Rectal smooth muscle tissue (tissue), 1 donor: ENCODE measurements around the gene CLTA.
"Not testable (repeated sequence)": the region's sequence is repeated elsewhere in the genome, so short reads cannot be mapped to it uniquely, and the experiment has no call there.

Source experiments
- H3K27ac ChIP-seq: one replicate; pipeline ENCODE4 v1.7.0; 2013; ENCODE audit warnings: low read depth, low read length, inconsistent platforms
- H3K27me3 ChIP-seq: one replicate; pipeline ENCODE4 v1.7.0; 2013; ENCODE audit warnings: low read length; ENCODE audit not compliant: control insufficient read depth, insufficient read depth
- H3K36me3 ChIP-seq: one replicate; pipeline ENCODE4 v1.7.0; 2013; ENCODE audit warnings: low read length; ENCODE audit not compliant: control insufficient read depth, insufficient read depth
- H3K4me1 ChIP-seq: one replicate; pipeline ENCODE4 v1.7.0; 2013; ENCODE audit warnings: low read length; ENCODE audit not compliant: control insufficient read depth, insufficient read depth
- H3K4me3 ChIP-seq: one replicate; pipeline ENCODE4 v1.7.0; 2013; ENCODE audit warnings: low read length
- H3K9ac ChIP-seq: one replicate; pipeline ENCODE4 v1.7.0; 2013; ENCODE audit warnings: low read length

The CLTA gene

DNA sequence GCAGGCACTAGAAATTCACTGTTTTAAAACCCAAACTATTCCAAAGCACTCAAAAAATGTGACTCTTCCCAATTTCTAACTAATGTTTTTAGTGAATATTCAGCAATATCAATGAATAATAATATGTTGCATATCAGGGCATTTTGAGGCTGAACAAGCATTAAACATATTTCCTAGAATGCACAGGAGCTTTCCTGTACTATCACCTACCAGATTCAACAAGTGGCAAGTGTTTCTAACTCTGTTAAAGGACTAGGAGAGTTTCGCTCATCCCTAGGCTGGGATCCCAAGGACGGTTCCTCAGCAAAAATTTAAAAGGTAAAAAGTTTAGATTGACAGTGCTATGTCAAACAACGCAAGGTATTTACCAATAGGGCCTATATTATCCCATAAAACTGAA is 46.5 kb downstream of the CLTA start:
- Histone ChIP-seq H3K27ac (no peak overlapping the region), H3K36me3 (no peaks in the 10 kb centered on the region), H3K4me3 (no peak overlapping the region), H3K4me1 (no peaks in the 10 kb centered on the region), H3K9ac (no peak overlapping the region), H3K27me3 (no peaks in the 10 kb centered on the region)

DNA sequence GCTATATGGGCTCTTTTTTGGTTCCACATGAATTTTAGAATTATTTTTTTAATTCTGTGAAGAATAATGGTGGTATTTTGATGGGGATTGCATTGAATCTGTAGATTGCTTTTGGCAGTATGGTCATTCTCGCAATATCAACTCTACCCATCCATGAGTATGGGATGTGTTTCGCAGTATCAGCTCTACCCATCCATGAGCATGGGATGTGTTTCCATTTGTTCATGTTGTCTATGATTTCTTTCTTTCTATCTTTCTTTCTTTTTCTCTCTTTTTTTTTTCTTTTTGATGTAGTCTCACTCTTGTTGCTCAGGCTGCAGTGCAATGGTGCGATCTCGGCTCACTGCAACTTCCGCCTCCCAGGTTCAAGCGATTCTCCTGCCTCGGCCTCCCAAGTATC is 48.5 kb downstream of the CLTA start:
- not testable (repeated sequence) for H3K36me3 ChIP-seq, H3K27me3 ChIP-seq, H3K4me1 ChIP-seq, H3K9ac ChIP-seq, H3K4me3 ChIP-seq, H3K27ac ChIP-seq

DNA sequence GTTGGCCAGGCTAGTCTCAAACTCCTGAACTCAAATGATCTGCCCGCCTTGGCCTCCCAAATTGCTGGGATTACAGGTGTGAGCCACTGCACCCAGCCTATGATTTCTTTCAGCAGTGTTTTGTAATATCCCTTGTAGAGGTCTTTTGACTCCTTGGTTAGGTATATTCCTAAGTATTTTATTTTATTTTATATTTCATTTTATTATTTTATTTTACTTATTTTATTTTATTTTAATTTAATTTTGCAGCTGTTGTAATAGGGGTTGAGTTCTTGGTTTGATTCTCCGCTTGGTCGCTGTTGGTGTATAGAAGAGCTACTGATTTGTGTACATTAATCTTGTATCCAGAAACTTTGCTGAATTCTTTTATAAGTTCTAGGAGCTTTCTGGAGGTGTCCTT is 49.0 kb downstream of the CLTA start:
- not testable (repeated sequence) for H3K4me3 ChIP-seq, H3K27ac ChIP-seq, H3K27me3 ChIP-seq, H3K9ac ChIP-seq, H3K36me3 ChIP-seq, H3K4me1 ChIP-seq

DNA sequence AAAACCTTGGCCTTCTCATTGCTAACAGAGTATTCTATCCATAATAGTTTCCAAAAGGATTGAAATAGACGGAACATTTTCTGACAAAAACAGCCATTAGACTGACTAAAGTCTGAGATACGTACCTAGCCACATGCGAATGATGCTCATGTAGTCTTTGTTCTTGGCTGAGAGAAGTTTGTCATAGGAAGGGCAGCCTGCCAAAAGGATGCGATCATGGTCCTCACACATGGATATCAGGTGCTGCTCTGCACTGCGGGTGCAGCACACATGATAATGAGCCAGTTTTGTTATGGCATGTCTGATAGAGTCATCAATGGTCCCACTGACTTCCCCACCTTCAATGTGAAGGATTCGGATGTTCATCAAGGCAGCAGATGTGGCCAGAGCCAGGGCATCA is 55.2 kb downstream of the CLTA start:
- Histone ChIP-seq H3K4me3 (no peak overlapping the region), H3K36me3 (peaks cover 3% of the 10 kb centered on the region), H3K27ac (no peak overlapping the region), H3K4me1 (no peaks in the 10 kb centered on the region), H3K9ac (no peak overlapping the region), H3K27me3 (no peaks in the 10 kb centered on the region)

DNA sequence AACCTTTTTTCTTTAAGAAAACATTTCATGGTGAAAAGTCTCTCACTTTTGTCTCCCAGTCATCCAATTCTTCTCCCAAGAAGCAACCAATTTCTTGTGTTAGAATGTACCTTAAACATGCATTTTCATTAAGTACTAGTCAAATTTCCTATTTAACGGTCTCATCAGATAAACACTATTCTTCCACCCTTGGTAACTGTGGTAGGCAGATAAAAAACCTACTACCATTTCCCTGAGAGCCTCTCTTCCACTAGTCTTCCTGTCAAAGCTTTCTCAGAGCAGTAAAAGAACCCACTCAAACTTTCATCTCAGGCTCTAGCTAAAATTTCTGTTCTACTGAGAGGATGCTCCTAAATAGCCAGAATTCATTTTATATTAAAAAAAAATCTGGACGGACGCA is 56.6 kb downstream of the CLTA start:
- Histone ChIP-seq H3K27me3 (no peaks in the 10 kb centered on the region), H3K4me1 (no peaks in the 10 kb centered on the region), H3K36me3 (peaks cover 3% of the 10 kb centered on the region), H3K9ac (no peak overlapping the region), H3K27ac (no peak overlapping the region), H3K4me3 (no peak overlapping the region)

DNA sequence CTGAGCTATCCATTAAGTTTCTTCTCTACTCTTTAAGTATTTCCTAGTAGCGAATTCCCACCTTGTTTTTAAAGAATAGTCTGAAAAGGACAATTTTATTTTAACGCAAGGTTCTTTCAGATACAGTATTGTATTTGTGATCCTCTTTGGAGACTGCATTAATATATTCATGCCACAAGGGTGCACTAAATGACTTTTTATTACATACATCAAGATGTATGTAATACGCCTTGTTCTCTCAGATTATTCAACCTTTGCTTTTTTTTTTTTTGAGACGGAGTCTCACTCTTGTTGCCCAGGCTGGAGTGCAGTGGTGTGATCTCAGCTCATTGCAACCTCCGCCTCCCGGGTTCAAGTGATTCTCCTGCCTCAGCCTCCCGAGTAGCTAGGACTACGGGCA is 57.3 kb downstream of the CLTA start:
- not testable (repeated sequence) for H3K27me3 ChIP-seq, H3K4me1 ChIP-seq, H3K9ac ChIP-seq, H3K27ac ChIP-seq, H3K4me3 ChIP-seq, H3K36me3 ChIP-seq

DNA sequence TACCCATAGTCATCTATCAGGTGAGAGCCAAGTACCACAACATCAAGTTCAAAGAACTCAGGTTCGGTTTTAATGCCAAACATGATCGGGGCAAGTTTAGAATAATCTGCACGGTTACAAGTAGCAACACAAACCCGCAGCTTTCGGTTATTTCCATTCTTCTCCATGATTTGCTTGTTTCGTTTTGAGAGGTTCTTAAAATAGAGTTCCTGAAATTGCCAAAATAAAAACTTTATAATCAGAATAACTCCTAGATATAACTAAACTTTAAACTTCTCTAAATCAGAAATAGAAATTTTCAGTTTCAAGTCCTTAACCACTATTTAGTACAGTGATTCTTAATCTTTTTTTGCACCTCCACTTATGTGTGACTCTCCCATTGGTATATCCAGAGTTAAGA is 58.5 kb downstream of the CLTA start:
- Histone ChIP-seq H3K9ac (no peak overlapping the region), H3K36me3 (peaks cover 3% of the 10 kb centered on the region), H3K4me1 (no peaks in the 10 kb centered on the region), H3K27ac (no peak overlapping the region), H3K27me3 (no peaks in the 10 kb centered on the region), H3K4me3 (no peak overlapping the region)

DNA sequence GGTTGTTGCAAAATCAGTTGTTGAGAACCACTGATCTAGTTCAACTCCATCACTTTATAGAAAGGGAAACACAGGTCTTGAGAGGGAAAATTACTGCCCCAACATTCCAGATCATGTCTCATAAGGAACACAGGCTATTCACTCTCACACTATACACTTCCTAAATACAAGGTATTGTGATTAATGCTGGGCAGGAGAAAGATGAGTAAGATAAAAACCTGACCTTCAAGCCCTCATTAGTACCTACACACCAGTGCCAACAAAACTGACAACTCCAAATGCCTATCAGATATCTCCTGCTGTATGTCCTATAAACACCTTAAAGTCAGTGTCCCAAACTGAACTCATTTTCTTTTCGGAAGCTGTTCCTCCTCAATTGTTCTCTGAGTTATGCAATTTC is 59.4 kb downstream of the CLTA start:
- H3K4me3 ChIP-seq, result no peak overlapping the region
- H3K27ac ChIP-seq, result no peak overlapping the region
- H3K4me1 ChIP-seq, result no peaks in the 10 kb centered on the region
- no peak overlapping the region for H3K9ac ChIP-seq
- peaks cover 3% of the 10 kb centered on the region for H3K36me3 ChIP-seq
- H3K27me3 ChIP-seq, result no peaks in the 10 kb centered on the region

DNA sequence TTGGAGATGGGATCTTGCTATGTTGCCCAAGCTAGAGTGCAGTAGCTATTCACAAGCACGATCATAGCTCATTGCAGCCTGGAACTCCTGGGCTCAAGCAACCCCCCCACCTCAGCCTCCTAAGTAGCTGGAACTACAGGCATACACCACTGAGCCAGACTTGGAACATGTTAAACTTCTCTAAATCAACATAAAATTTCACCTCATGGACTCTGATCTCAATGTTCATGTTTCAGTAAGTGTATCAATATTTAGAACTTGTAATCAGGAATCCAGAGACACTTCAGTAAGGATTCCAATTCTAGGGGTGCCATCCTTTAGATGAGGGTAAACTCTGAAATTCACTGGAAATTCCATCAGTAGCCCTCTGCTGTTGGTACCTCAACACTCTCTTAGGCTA is 60.7 kb downstream of the CLTA start:
- Histone ChIP-seq H3K36me3 (no peaks in the 10 kb centered on the region), H3K27me3 (no peaks in the 10 kb centered on the region), H3K4me3 (no peak overlapping the region), H3K27ac (no peak overlapping the region), H3K9ac (no peak overlapping the region), H3K4me1 (no peaks in the 10 kb centered on the region)

DNA sequence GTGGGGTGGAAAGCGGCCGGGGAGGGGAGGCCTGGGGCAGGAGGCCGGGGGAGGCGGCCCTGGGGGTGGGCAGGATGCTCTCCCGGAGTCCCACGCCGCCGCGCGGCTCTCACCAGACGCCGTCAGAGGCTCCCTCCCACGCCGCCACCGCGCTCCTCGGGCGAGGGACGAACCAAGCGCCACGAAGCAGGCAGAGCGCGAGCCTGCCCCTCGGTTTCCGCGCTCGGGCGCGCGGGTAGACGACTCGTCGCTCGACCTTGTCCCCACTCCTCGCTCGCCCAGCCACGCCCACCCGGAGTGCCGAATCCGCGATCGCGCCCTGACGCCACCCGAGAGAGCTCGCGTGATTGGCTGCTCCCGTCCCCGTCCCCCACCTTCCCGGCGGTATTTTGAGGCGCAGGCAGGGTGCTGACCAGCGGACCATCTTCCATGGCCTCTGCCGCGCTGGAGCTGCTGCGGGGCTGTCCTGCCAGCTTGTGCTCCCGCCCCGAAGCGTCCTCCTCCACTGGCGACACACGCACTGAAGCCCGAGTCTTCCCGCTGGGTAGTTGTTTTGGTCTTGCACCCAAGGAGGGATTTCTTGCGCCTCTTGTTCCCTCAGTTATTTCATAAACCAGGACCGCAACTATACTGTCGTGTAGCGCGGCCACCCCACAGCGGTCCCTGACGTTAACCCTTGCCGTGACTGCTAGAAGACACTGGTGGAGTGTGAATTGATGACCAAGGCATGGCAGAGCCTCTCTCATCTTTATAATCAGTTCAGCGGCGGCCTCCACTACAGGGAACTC is 67.7 kb downstream of the CLTA start, which contains the start of gene GNE:
GNE (minus strand) TSS at position 241 of the 788 bp plus-strand sequence. CDS start 9,093 bp downstream, outside the sequence.
- peak within 1 kb of the TSS; percentile 58 for H3K9ac ChIP-seq

DNA sequence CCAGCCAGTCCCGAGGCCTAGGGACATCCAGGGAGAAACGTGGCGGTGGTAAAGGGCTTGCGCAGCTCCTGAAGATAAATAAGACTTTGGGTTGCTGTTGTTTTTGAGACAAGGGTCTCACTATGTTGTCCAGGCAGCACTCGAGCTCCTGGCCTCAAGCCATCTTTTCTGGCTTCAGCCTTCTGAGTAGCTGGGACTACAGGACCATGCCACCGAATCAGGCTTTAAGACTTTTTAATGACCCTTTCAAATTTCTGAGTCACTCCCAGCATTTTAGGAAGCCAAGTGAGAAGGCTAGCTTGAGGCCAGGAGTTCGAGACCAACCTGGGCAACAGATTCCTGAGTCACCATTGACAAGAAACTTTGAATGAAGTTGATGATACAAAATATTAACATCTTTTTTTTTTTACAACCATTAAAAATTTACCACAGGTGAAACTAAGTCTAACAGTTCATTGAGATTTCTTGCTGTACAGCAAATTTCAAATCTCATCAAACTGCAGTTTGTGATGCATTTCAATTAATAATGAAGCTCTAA is 68.3 kb downstream of the CLTA start:
- H3K9ac ChIP-seq, result peak overlapping the region; percentile 58
- no peaks in the 10 kb centered on the region for H3K27me3 ChIP-seq
- no peaks in the 10 kb centered on the region for H3K4me1 ChIP-seq
- peak overlapping the region; percentile 79 for H3K4me3 ChIP-seq
- peak overlapping the region; percentile 85 for H3K27ac ChIP-seq
- H3K36me3 ChIP-seq, result no peaks in the 10 kb centered on the region

More for the DNA sequence above, 67.7 kb downstream of the CLTA start, which contains the start of gene GNE:
- Histone ChIP-seq H3K36me3 (no peaks in the 10 kb centered on the region), H3K27me3 (no peaks in the 10 kb centered on the region), H3K4me1 (no peaks in the 10 kb centered on the region), H3K4me3 (peak within 1 kb of the TSS; percentile 79), H3K27ac (peak within 1 kb of the TSS; percentile 96)
